K562 (cell line): ENCODE data around the gene RBP3. TPM values are rescaled to one million over a fixed set of nuclear protein-coding genes. Genes with fewer than 3 reads are reported as not detected.
A peak's percentile ranks its signal among the peaks of the same experiment; 100 is the strongest.

ENCODE experiments used
- EGR1 ChIP-seq: fragments of 450-650 bp; conservative IDR thresholded peaks from 2 replicates; pipeline ENCODE4 v1.6.1; 2017; ENCODE audit warnings: mild to moderate bottlenecking
- GABPB1 ChIP-seq: sonication (generic); formaldehyde crosslinking; IDR thresholded peaks from 2 replicates; pipeline ENCODE4 v1.8.0; 2022; ENCODE audit warnings: mild to moderate bottlenecking, missing genetic modification reagents
- HDAC8 ChIP-seq: fragments of 450-650 bp; IDR thresholded peaks from 2 replicates; pipeline ENCODE4 v1.6.1; 2016; ENCODE audit warnings: mild to moderate bottlenecking, missing genetic modification characterization, moderate library complexity, missing compliant biosample characterization
- MAZ ChIP-seq, 2 experiments: fragments of 450-650 bp in 1 of 2; sonication (generic) in 1 of 2; formaldehyde crosslinking; IDR thresholded peaks in 1 of 2; conservative IDR thresholded peaks in 1 of 2; 2 replicates each; pipeline versions ENCODE4 v1.4.0 to v1.5.0; 2020; ENCODE audit warnings: mild to moderate bottlenecking in 1 of 2, missing genetic modification reagents in 1 of 2
- OTX1 ChIP-seq: fragments of 450-650 bp; formaldehyde crosslinking; IDR thresholded peaks from 2 replicates; pipeline ENCODE4 v1.4.0; 2022; ENCODE audit warnings: mild to moderate bottlenecking
- PHF21A ChIP-seq: fragments of 450-650 bp; IDR thresholded peaks from 2 replicates; pipeline ENCODE4 v1.6.1; 2017; ENCODE audit warnings: low read depth, borderline replicate concordance
- PHF8 ChIP-seq: fragments of 200-600 bp; sonication (generic); IDR thresholded peaks from 2 replicates; pipeline ENCODE4 v1.6.1; 2012; ENCODE audit warnings: mixed run types, mild to moderate bottlenecking, inconsistent platforms, low read length, moderate library complexity, borderline replicate concordance
- PKNOX1 ChIP-seq: fragments of 450-650 bp; IDR thresholded peaks from 2 replicates; pipeline ENCODE4 v1.6.1; 2016
- SIX5 ChIP-seq, 2 experiments: IDR thresholded peaks; 2 replicates each; pipeline ENCODE4 v1.6.1; 2011; ENCODE audit warnings: low read length in 2 of 2, borderline replicate concordance in 1 of 2, low read depth in 1 of 2, mild to moderate bottlenecking in 1 of 2, moderate library complexity in 1 of 2; ENCODE audit not compliant: insufficient read depth in 1 of 2
- TAF9B ChIP-seq: fragments of 450-650 bp; IDR thresholded peaks from 2 replicates; pipeline ENCODE4 v1.6.1; 2018; ENCODE audit warnings: mild to moderate bottlenecking; ENCODE audit not compliant: partially characterized antibody
- TOE1 ChIP-seq, 2 experiments: fragments of 450-650 bp in 1 of 2; sonication (generic) in 1 of 2; formaldehyde crosslinking in 1 of 2; IDR thresholded peaks; 2 replicates each; pipeline versions ENCODE4 v1.7.1 to v1.8.0; 2016 to 2022; ENCODE audit warnings: borderline replicate concordance in 2 of 2, mild to moderate bottlenecking in 2 of 2, antibody characterized with exemption in 1 of 2, inconsistent platforms in 1 of 2, low read depth in 1 of 2, missing genetic modification reagents in 1 of 2, moderate library complexity in 1 of 2
- USF1 ChIP-seq: sonication (generic); formaldehyde crosslinking; IDR thresholded peaks from 2 replicates; pipeline ENCODE4 v1.9.0; 2022; ENCODE audit warnings: mild to moderate bottlenecking, missing genetic modification reagents
- ZNF766 ChIP-seq: fragments of 200-800 bp; sonication (Bioruptor generic); conservative IDR thresholded peaks from 2 replicates; pipeline ENCODE4 v1.6.1; 2016; ENCODE audit warnings: missing genetic modification characterization, missing compliant biosample characterization
- ZNF778 ChIP-seq: fragments of 450-650 bp; formaldehyde crosslinking; IDR thresholded peaks from 2 replicates; pipeline ENCODE4 v1.4.0; 2020; ENCODE audit warnings: mild to moderate bottlenecking, moderate library complexity
- polyA plus RNA-seq, 8 experiments: library from polyadenylated mRNA; depleted of rRNA in 4 of 8; stranded (reverse) in 5 of 8; unstranded in 3 of 8; fragments of >200 nt; fragmentation: Nextera tagmentation in 2 of 8; fragmentation: Illumina TruSeq in 1 of 8; extraction: Ambion mirVana in 2 of 8; extraction: Trizol in 1 of 8; gene quantifications; 2 replicates each; pipeline versions ENCODE4 v1.2.1 to v1.2.3, GENCODE V29; 2011 to 2014; ENCODE audit warnings: inconsistent platforms in 1 of 8, missing spikeins in 1 of 8
- total RNA-seq, 7 experiments: library from RNA; depleted of rRNA in 6 of 7; stranded (reverse); fragments of >200 nt in 6 of 7; fragmentation: Illumina TruSeq in 2 of 7; extraction: Trizol in 2 of 7; gene quantifications; 2 replicates each; pipeline versions ENCODE4 v1.2.1 to v1.2.3, GENCODE V29; 2011 to 2021; ENCODE audit warnings: low replicate concordance in 1 of 7
- TF ChIP-seq, protein P1 (sequence below), 3 experiments: IDR thresholded peaks in 2 of 3; conservative IDR thresholded peaks in 1 of 3; 2 replicates each; pipeline ENCODE4 v1.5.1; 2011 to 2012; ENCODE audit warnings: low read length in 3 of 3, mild to moderate bottlenecking in 3 of 3, control low read depth in 2 of 3, improper control_type of control experiment in 1 of 3, inconsistent platforms in 1 of 3, low read depth in 1 of 3, mixed read lengths in 1 of 3, moderate library complexity in 1 of 3; ENCODE audit not compliant: insufficient read depth in 2 of 3
- TF ChIP-seq, protein P2 (sequence below): fragments of 450-650 bp; formaldehyde crosslinking; conservative IDR thresholded peaks from 2 replicates; pipeline ENCODE4 v1.4.0; 2022; ENCODE audit warnings: mild to moderate bottlenecking, missing genetic modification characterization
- TF ChIP-seq, protein P3 (sequence below): fragments of 250-450 bp; sonication (Bioruptor Pico); IDR thresholded peaks from 2 replicates; pipeline ENCODE4 v1.8.0; 2021; ENCODE audit warnings: borderline replicate concordance, mild to moderate bottlenecking, moderate library complexity; ENCODE audit not compliant: poor library complexity, severe bottlenecking
- TF ChIP-seq, protein P4 (sequence below): sonication (generic); formaldehyde crosslinking; IDR thresholded peaks from 2 replicates; pipeline ENCODE4 v1.8.0; 2022; ENCODE audit warnings: mild to moderate bottlenecking, missing genetic modification reagents

The RBP3 gene
- total and polyA plus RNA-seq, 9 of the 15 experiments (the other 6 are each of a cell fraction or from before 2014, with no cell fraction given), result not detected

- TF ChIP-seq EGR1 (no peak), TOE1 (IDR thresholded peaks at IDR 0.05; ENCODE audit: borderline replicate concordance) (no peak), TOE1 (CRISPR knock-in tag; IDR thresholded peaks at IDR 0.05; ENCODE audit: borderline replicate concordance, low read depth) (no peak), OTX1 (CRISPR knock-in tag) (no peak), PHF21A (no peak), MAZ (CRISPR knock-in tag; conservative IDR thresholded peaks at IDR 0.05 in 1 of 2, IDR thresholded peaks at IDR 0.05 in 1 of 2) (no peak), PHF8 (no peak), TAF9B (no peak), ZNF766 (CRISPR knock-in tag) (peak; percentile 59; the same call in 1 of the 2 replicates), SIX5 (IDR thresholded peaks at IDR 0.05; ENCODE audit: borderline replicate concordance in 1 of 2, insufficient read depth in 1 of 2, low read depth in 1 of 2, low read length in 2 of 2) (no peak), PKNOX1 (0 out of 2 replicates have a peak, but pooled peaks have one; percentile 14), USF1 (CRISPR knock-in tag) (no peak), GABPB1 (no peak), ZNF778 (CRISPR knock-in tag) (no peak), HDAC8 (no peak)
- TF ChIP-seq, protein P1, sequence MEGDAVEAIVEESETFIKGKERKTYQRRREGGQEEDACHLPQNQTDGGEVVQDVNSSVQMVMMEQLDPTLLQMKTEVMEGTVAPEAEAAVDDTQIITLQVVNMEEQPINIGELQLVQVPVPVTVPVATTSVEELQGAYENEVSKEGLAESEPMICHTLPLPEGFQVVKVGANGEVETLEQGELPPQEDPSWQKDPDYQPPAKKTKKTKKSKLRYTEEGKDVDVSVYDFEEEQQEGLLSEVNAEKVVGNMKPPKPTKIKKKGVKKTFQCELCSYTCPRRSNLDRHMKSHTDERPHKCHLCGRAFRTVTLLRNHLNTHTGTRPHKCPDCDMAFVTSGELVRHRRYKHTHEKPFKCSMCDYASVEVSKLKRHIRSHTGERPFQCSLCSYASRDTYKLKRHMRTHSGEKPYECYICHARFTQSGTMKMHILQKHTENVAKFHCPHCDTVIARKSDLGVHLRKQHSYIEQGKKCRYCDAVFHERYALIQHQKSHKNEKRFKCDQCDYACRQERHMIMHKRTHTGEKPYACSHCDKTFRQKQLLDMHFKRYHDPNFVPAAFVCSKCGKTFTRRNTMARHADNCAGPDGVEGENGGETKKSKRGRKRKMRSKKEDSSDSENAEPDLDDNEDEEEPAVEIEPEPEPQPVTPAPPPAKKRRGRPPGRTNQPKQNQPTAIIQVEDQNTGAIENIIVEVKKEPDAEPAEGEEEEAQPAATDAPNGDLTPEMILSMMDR (IDR thresholded peaks at IDR 0.05 in 2 of 3, conservative IDR thresholded peaks at IDR 0.05 in 1 of 3; ENCODE audit: insufficient read depth in 2 of 3, low read depth in 1 of 3, low read length in 3 of 3), result no peak
- TF ChIP-seq, protein P2, sequence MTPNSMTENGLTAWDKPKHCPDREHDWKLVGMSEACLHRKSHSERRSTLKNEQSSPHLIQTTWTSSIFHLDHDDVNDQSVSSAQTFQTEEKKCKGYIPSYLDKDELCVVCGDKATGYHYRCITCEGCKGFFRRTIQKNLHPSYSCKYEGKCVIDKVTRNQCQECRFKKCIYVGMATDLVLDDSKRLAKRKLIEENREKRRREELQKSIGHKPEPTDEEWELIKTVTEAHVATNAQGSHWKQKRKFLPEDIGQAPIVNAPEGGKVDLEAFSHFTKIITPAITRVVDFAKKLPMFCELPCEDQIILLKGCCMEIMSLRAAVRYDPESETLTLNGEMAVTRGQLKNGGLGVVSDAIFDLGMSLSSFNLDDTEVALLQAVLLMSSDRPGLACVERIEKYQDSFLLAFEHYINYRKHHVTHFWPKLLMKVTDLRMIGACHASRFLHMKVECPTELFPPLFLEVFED (CRISPR knock-in tag), result no peak
- TF ChIP-seq, protein P3, sequence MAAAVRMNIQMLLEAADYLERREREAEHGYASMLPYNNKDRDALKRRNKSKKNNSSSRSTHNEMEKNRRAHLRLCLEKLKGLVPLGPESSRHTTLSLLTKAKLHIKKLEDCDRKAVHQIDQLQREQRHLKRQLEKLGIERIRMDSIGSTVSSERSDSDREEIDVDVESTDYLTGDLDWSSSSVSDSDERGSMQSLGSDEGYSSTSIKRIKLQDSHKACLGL, result no peak
- TF ChIP-seq, protein P4, sequence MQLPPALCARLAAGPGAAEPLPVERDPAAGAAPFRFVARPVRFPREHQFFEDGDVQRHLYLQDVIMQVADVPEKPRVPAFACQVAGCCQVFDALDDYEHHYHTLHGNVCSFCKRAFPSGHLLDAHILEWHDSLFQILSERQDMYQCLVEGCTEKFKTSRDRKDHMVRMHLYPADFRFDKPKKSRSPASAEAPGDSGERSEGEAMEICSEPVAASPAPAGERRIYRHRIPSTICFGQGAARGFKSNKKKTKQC (CRISPR knock-in tag), result no peak
Observed at GRCh38 chr10:47322300-47323061, 25.7 kb upstream of the RBP3 start, which contains the start of gene GDF2 (continued).
